Measurements from ENCODE around the gene RFLNA.

DNA sequence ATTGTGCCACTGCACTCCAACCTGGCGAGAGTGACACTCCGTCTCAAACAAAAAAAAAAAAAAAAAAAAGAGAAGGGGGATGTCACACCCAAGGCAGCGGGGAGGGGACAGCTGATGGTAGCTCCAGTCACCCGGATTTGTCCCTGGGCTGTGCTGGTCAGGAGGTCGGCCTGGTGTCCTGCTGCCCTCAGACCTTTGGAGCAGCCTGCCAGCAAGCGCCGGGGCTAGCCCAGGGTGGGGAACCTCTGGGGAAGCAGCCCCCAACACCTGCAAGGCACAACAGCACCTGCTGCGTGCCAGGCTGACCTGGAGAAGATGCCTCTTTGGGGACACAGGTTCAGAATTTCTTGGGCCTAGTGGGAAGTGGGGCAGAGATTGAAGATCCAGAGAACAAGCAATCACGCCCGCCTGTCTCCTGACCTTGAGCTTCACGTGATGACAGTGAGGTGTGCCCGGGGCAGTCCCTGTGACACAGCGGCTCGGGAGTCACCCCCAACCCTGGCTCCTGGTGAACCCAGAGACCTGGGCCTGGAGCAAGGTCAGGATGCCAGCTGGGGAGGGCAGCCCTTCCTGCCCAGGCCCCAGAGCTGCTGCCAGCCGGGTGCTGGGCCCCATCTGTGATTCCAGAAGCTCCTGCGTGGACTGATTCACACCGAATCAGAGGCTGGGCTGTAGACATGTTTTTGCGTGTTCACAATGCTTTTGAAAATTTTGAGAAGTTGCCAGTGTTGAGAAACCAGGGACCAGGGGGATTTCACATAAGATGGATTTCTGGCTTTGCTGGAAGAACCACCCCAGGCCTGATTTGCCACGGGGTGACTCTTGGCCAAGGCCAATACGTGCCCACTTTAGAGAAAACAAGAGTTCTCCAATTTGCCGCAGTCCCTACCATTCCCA lies 66.4 kb downstream of the RFLNA start:
- TF ChIP-seq, protein P1, sequence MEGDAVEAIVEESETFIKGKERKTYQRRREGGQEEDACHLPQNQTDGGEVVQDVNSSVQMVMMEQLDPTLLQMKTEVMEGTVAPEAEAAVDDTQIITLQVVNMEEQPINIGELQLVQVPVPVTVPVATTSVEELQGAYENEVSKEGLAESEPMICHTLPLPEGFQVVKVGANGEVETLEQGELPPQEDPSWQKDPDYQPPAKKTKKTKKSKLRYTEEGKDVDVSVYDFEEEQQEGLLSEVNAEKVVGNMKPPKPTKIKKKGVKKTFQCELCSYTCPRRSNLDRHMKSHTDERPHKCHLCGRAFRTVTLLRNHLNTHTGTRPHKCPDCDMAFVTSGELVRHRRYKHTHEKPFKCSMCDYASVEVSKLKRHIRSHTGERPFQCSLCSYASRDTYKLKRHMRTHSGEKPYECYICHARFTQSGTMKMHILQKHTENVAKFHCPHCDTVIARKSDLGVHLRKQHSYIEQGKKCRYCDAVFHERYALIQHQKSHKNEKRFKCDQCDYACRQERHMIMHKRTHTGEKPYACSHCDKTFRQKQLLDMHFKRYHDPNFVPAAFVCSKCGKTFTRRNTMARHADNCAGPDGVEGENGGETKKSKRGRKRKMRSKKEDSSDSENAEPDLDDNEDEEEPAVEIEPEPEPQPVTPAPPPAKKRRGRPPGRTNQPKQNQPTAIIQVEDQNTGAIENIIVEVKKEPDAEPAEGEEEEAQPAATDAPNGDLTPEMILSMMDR (IDR thresholded peaks at IDR 0.05): no peak
- TF ChIP-seq POLR2A (IDR thresholded peaks at IDR 0.05): no peak

Data from uterus (tissue), 2 donors.